K562 (cell line): Measurements from ENCODE around the gene CDC42EP2. TPM values are rescaled to one million over a fixed set of nuclear protein-coding genes. Genes with fewer than 3 reads are reported as not detected.
A peak's percentile ranks its signal among the peaks of the same experiment; 100 is the strongest.

Experiments used
- ATAC-seq: fragments of 200-7000 bp; cut with Tn5 transposase; 3 replicates; pipeline ENCODE4 v1.9.1; 2020; ENCODE audit warnings: moderate library complexity
- BruUV-seq: library from RNA; stranded (reverse); fragments of 400-500 nt; replicated peaks from 2 replicates; lab custom pipeline; 2021; lab: Mats Ljungman, UMichigan
- CTCF ChIA-PET: fragments of 300-600 bp; formaldehyde crosslinking; extraction: SDS; loops from one replicate; lab custom pipeline; 2021; ENCODE audit warnings: low intra/inter-chr PET ratio; lab: Yijun Ruan, JAX
- POLR2A ChIA-PET: fragments of 300-600, 350-650 bp; sonication (Branson Sonifier 250); formaldehyde crosslinking; extraction: SDS; loops from one replicate; lab custom pipeline; 2021; ENCODE audit warnings: antibody characterized with exemption, inconsistent platforms; lab: Yijun Ruan, JAX
- DNase-seq, 4 experiments: peaks; one replicate each; pipeline versions ENCODE4 v3.0.0 to v3.0.0-alpha.2; 2011 to 2018; ENCODE audit warnings: low spot score in 3 of 4, mixed read lengths in 3 of 4; ENCODE audit errors: extremely low read depth in 1 of 4
- FAIRE-seq: peaks from 2 replicates; lab custom pipeline; 2011; peaks lifted over from hg19 to GRCh38; lab: Jason Lieb, UNC
- H2AFZ ChIP-seq: 2 replicates; pipeline ENCODE4 v1.6.0; 2011; ENCODE audit warnings: low read depth, low read length, control low read depth, inconsistent platforms
- H3K27ac ChIP-seq: fragments of 200-600 bp; 3 replicates; pipeline ENCODE4 v1.8.0; 2011; ENCODE audit warnings: low read depth, mild to moderate bottlenecking, control low read depth, inconsistent platforms, low read length, moderate library complexity, mixed read lengths; ENCODE audit errors: extremely low read depth
- H3K27me3 ChIP-seq, 2 experiments: fragments of 300-600 bp in 1 of 2; 2 replicates in 1 of 2; 3 replicates in 1 of 2; pipeline versions ENCODE4 v1.6.0 to v1.8.0; 2011; ENCODE audit warnings: inconsistent platforms in 2 of 2, low read length in 2 of 2, mild to moderate bottlenecking in 1 of 2, mixed read lengths in 1 of 2, moderate library complexity in 1 of 2; ENCODE audit not compliant: control insufficient read depth in 2 of 2, insufficient read depth in 2 of 2
- H3K36me3 ChIP-seq: fragments of 300-600 bp; 3 replicates; pipeline ENCODE4 v1.8.0; 2011; ENCODE audit warnings: mild to moderate bottlenecking, low read length, inconsistent platforms; ENCODE audit not compliant: control insufficient read depth, insufficient read depth
- H3K4me1 ChIP-seq, 2 experiments: fragments of 200-600 bp in 1 of 2; replicated peaks in 1 of 2; 2 replicates in 1 of 2; 3 replicates in 1 of 2; pipeline versions ENCODE4 v1.5.1 to v1.8.0; 2011; ENCODE audit warnings: inconsistent platforms in 2 of 2, low read length in 2 of 2, mild to moderate bottlenecking in 1 of 2, mixed read lengths in 1 of 2, moderate library complexity in 1 of 2; ENCODE audit not compliant: control insufficient read depth in 2 of 2, insufficient read depth in 2 of 2
- H3K4me2 ChIP-seq: 2 replicates; pipeline ENCODE4 v1.6.1; 2011; ENCODE audit warnings: low read length, control low read depth, inconsistent platforms, mixed read lengths; ENCODE audit not compliant: insufficient read depth
- H3K4me3 ChIP-seq: fragments of 200-600 bp; sonication (generic), shearing (Covaris generic); 2 replicates; pipeline ENCODE4 v1.5.1; 2016; ENCODE audit warnings: control low read depth, inconsistent platforms
- H3K79me2 ChIP-seq: fragments of 200-600 bp; 3 replicates; pipeline ENCODE4 v1.8.0; 2011; ENCODE audit warnings: low read length, inconsistent platforms; ENCODE audit not compliant: control insufficient read depth, insufficient read depth
- H3K9ac ChIP-seq, 2 experiments: 2 replicates each; pipeline versions ENCODE4 v1.6.0 to v1.6.1; 2011; ENCODE audit warnings: low read depth in 2 of 2, low read length in 2 of 2, control low read depth in 1 of 2, inconsistent platforms in 1 of 2, mild to moderate bottlenecking in 1 of 2, mixed read lengths in 1 of 2; ENCODE audit not compliant: insufficient read depth in 1 of 2
- H3K9me1 ChIP-seq: one replicate; pipeline ENCODE4 v1.6.0; 2011; ENCODE audit warnings: inconsistent platforms, mild to moderate bottlenecking, low read length, moderate library complexity; ENCODE audit not compliant: control insufficient read depth, insufficient read depth
- H3K9me3 ChIP-seq: replicated peaks from 2 replicates; pipeline ENCODE4 v1.5.1; 2011; ENCODE audit warnings: low read depth, low read length, inconsistent platforms; ENCODE audit not compliant: control insufficient read depth, insufficient read depth
- H4K20me1 ChIP-seq: replicated peaks from 2 replicates; pipeline ENCODE4 v1.6.1; 2011; ENCODE audit warnings: low read length, inconsistent platforms, mixed read lengths; ENCODE audit not compliant: control insufficient read depth, insufficient read depth
- TSHZ1 ChIP-seq: fragments of 250-450 bp; sonication (Bioruptor Pico); IDR thresholded peaks from 2 replicates; pipeline ENCODE4 v1.4.0; 2020; ENCODE audit warnings: mild to moderate bottlenecking, moderate library complexity
- WGBS: fragments of 100-300 bp; shearing (Covaris generic); methylation state at CpG from one replicate; pipeline ENCODE4 v1.1.6; 2016; ENCODE audit warnings: low coverage, mixed read lengths; ENCODE audit not compliant: insufficient coverage; ENCODE audit errors: missing lambda C conversion rate; 5-methylcytosine and 5-hydroxymethylcytosine counted together
- in situ Hi-C: fragments of 300-500 bp; cut with MboI; formaldehyde crosslinking; loops from 4 replicates; pipeline ENCODE4 v1.15.0; 2018; ENCODE audit warnings: inconsistent platforms, mixed read lengths
- intact Hi-C: fragments of 100-400 bp; cut with micrococcal nuclease; formaldehyde crosslinking; loops from 2 replicates; pipeline ENCODE4 v1.14.2; 2022
- polyA plus RNA-seq, 8 experiments: library from polyadenylated mRNA; depleted of rRNA in 4 of 8; stranded (reverse) in 5 of 8; unstranded in 3 of 8; fragments of >200 nt; fragmentation: Nextera tagmentation in 2 of 8; fragmentation: Illumina TruSeq in 1 of 8; extraction: Ambion mirVana in 2 of 8; extraction: Trizol in 1 of 8; gene quantifications; 2 replicates each; pipeline versions ENCODE4 v1.2.1 to v1.2.3, GENCODE V29; 2011 to 2014; ENCODE audit warnings: inconsistent platforms in 1 of 8, missing spikeins in 1 of 8
- total RNA-seq, 7 experiments: library from RNA; depleted of rRNA in 6 of 7; stranded (reverse); fragments of >200 nt in 6 of 7; fragmentation: Illumina TruSeq in 2 of 7; extraction: Trizol in 2 of 7; gene quantifications; 2 replicates each; pipeline versions ENCODE4 v1.2.1 to v1.2.3, GENCODE V29; 2011 to 2021; ENCODE audit warnings: low replicate concordance in 1 of 7

Gene CDC42EP2
- total and polyA plus RNA-seq, 9 of the 15 experiments (the other 6 are each of a cell fraction or from before 2014, with no cell fraction given) = 0.27 to 3.5 (median 0.83) TPM; not detected in 1

GRCh38 chr11:65275906-65276305, 38.8 kb upstream of the CDC42EP2 start:
- BruUV-seq = no TSS peak

More at GRCh38 chr11:65275906-65276305, 38.8 kb upstream of the CDC42EP2 start:
- H3K27me3 ChIP-seq = no peaks in the 10 kb centered on the region
- no peak overlapping the region for H3K9ac ChIP-seq
- 88% methylated on average over 4 of the region's 4 CpGs for WGBS
- no peak overlapping the region for H2AFZ ChIP-seq
- H4K20me1 ChIP-seq = no peaks in the 10 kb centered on the region
- DNase-seq (no peak), FAIRE-seq (no peak), ATAC-seq (no peak)
- TF ChIP-seq TSHZ1 = no peak
- H3K4me3 ChIP-seq = no peak overlapping the region
- no peaks in the 10 kb centered on the region for H3K9me3 ChIP-seq
- no peaks in the 10 kb centered on the region for H3K9me1 ChIP-seq
- intact Hi-C loops = loop anchor here (1.0 to 2.0 kb wide), 3 partner anchors 39 to 235 kb away; no protein-coding TSS in a partner anchor
- CTCF ChIA-PET = interaction anchor here (0.6 to 3.7 kb wide), 8 partner anchors 40 to 714 kb away, joined by 3 to 91 read pairs (median 6); partner anchors contain the start of genes CDC42EP2, DPF2 and EHBP1L1
- peaks cover 64% of the 10 kb centered on the region for H3K36me3 ChIP-seq
- in situ Hi-C loops = loop anchor here (5.0 kb wide), 1 partner anchor 236 kb away; no protein-coding TSS in a partner anchor
- H3K79me2 ChIP-seq = peaks cover 3% of the 10 kb centered on the region; the same call in 1 of the 3 replicates
- H3K27ac ChIP-seq = peak overlapping the region; percentile 71; the same call in 2 of the 3 replicates
- H3K4me2 ChIP-seq = no peak overlapping the region
- H3K4me1 ChIP-seq = peaks cover 0 to 9% of the 10 kb centered on the region in 2 experiments; a peak in 3 of 5 replicates
- POLR2A ChIA-PET = interaction anchor here (0.6 to 2.3 kb wide), 9 partner anchors 9 to 227 kb away, joined by 3 to 17 read pairs (median 5); partner anchors contain the start of gene NEAT1
